HepG2 (cell line): ENCODE measurements around the gene TPX2. TPM values are rescaled to one million over a fixed set of nuclear protein-coding genes. Genes with fewer than 3 reads are reported as not detected.
A peak's percentile ranks its signal among the peaks of the same experiment; 100 is the strongest.

ENCODE experiments used
- ATAC-seq: fragments of 200-7000 bp; cut with Tn5 transposase; 3 replicates; pipeline ENCODE4 v1.9.1; 2020; ENCODE audit warnings: mild to moderate bottlenecking, moderate library complexity
- BruUV-seq: library from RNA; stranded (reverse); fragments of 400-500 nt; replicated peaks from 2 replicates; lab custom pipeline; 2021; lab: Mats Ljungman, UMichigan
- CTCF ChIA-PET: fragments of 300-600 bp; formaldehyde crosslinking; extraction: SDS; loops from one replicate; lab custom pipeline; 2021; ENCODE audit warnings: low total read pairs, inconsistent platforms, low intra/inter-chr PET ratio; lab: Yijun Ruan, JAX
- POLR2A ChIA-PET: fragments of 350-600 bp; sonication (Branson Sonifier 250); formaldehyde crosslinking; loops from one replicate; lab custom pipeline; 2020; ENCODE audit warnings: antibody characterized with exemption, inconsistent platforms; lab: Yijun Ruan, JAX
- DNase-seq: peaks from one replicate; pipeline ENCODE4 v3.0.0-alpha.2; 2015; ENCODE audit warnings: low spot score
- FAIRE-seq: peaks from 3 replicates; lab custom pipeline; 2011; peaks lifted over from hg19 to GRCh38; lab: Jason Lieb, UNC
- H2AFZ ChIP-seq: one replicate; pipeline ENCODE4 v1.6.1; 2011; ENCODE audit warnings: low read length, inconsistent platforms
- H3K27ac ChIP-seq: fragments of 300-600 bp; 3 replicates; pipeline ENCODE4 v1.8.0; 2011; ENCODE audit warnings: mixed run types, mild to moderate bottlenecking, mixed read lengths, low read length, inconsistent platforms; ENCODE audit not compliant: insufficient read depth; ENCODE audit errors: extremely low read length
- H3K27me3 ChIP-seq, 2 experiments: fragments of 200-600 bp in 1 of 2; 2 replicates in 1 of 2; 3 replicates in 1 of 2; pipeline versions ENCODE4 v1.6.0 to v1.8.0; 2011; ENCODE audit warnings: low read length in 2 of 2, mild to moderate bottlenecking in 2 of 2, moderate library complexity in 2 of 2, inconsistent platforms in 1 of 2; ENCODE audit not compliant: insufficient read depth in 2 of 2, control insufficient read depth in 1 of 2
- H3K36me3 ChIP-seq, 2 experiments: fragments of 200-600 bp in 1 of 2; replicated peaks in 1 of 2; 2 replicates in 1 of 2; 3 replicates in 1 of 2; pipeline versions ENCODE4 v1.5.1 to v1.8.0; 2011; ENCODE audit warnings: low read length in 2 of 2, inconsistent platforms in 1 of 2; ENCODE audit not compliant: insufficient read depth in 2 of 2, control insufficient read depth in 1 of 2
- H3K4me1 ChIP-seq: 2 replicates; pipeline ENCODE4 v1.5.1; 2012; ENCODE audit warnings: low read length, inconsistent platforms; ENCODE audit not compliant: insufficient read depth
- H3K4me2 ChIP-seq: 2 replicates; pipeline ENCODE4 v1.6.0; 2011; ENCODE audit warnings: low read depth, low read length, inconsistent platforms
- H3K4me3 ChIP-seq, 3 experiments: fragments of 200-600 bp in 1 of 3; sonication (generic), shearing (Covaris generic) in 1 of 3; replicated peaks in 1 of 3; 2 replicates each; pipeline ENCODE4 v1.5.1; 2011 to 2016; ENCODE audit warnings: low read length in 3 of 3, inconsistent platforms in 2 of 3, low read depth in 2 of 3, mild to moderate bottlenecking in 2 of 3, control low read depth in 1 of 3, mixed read lengths in 1 of 3; ENCODE audit not compliant: insufficient read depth in 1 of 3
- H3K79me2 ChIP-seq: one replicate; pipeline ENCODE4 v1.6.1; 2011; ENCODE audit warnings: low read length, inconsistent platforms; ENCODE audit not compliant: insufficient read depth
- H3K9ac ChIP-seq: 2 replicates; pipeline ENCODE4 v1.6.0; 2011; ENCODE audit warnings: mild to moderate bottlenecking, low read depth, low read length, inconsistent platforms; ENCODE audit not compliant: insufficient read depth
- H3K9me3 ChIP-seq: 2 replicates; pipeline ENCODE4 v1.5.1; 2012; ENCODE audit warnings: mild to moderate bottlenecking, low read length
- H4K20me1 ChIP-seq: 2 replicates; pipeline ENCODE4 v1.6.0; 2011; ENCODE audit warnings: inconsistent platforms, mild to moderate bottlenecking, low read length, moderate library complexity; ENCODE audit not compliant: insufficient read depth
- ARNT ChIP-seq: fragments of 450-650 bp; IDR thresholded peaks from 2 replicates; pipeline ENCODE4 v1.6.1; 2017
- ATF2 ChIP-seq: sonication (generic); formaldehyde crosslinking; IDR thresholded peaks from 2 replicates; pipeline ENCODE4 v1.4.0; 2020; ENCODE audit warnings: missing genetic modification reagents
- CC2D1A ChIP-seq: sonication (generic); formaldehyde crosslinking; IDR thresholded peaks from 2 replicates; pipeline ENCODE4 v1.8.1; 2023; ENCODE audit warnings: mild to moderate bottlenecking, missing genetic modification reagents
- CREBL2 ChIP-seq: sonication (generic); formaldehyde crosslinking; IDR thresholded peaks from 2 replicates; pipeline ENCODE4 v1.8.1; 2023; ENCODE audit warnings: missing genetic modification reagents, mild to moderate bottlenecking, borderline replicate concordance
- EEA1 ChIP-seq: sonication (generic); formaldehyde crosslinking; IDR thresholded peaks from 2 replicates; pipeline ENCODE4 v1.5.1; 2020; ENCODE audit warnings: mild to moderate bottlenecking, missing genetic modification reagents, borderline replicate concordance
- KLF16 ChIP-seq, 2 experiments: sonication (generic) in 1 of 2; formaldehyde crosslinking in 1 of 2; IDR thresholded peaks; 2 replicates each; pipeline versions ENCODE4 v1.6.1 to v1.8.0; 2016 to 2023; ENCODE audit warnings: missing genetic modification reagents in 2 of 2, missing compliant biosample characterization in 1 of 2
- MIER3 ChIP-seq: IDR thresholded peaks from 2 replicates; pipeline ENCODE4 v1.6.1; 2016; ENCODE audit warnings: missing compliant biosample characterization, borderline replicate concordance
- SAP130 ChIP-seq: IDR thresholded peaks from 2 replicates; pipeline ENCODE4 v1.6.1; 2016; ENCODE audit warnings: low read depth
- SCMH1 ChIP-seq: sonication (generic); formaldehyde crosslinking; IDR thresholded peaks from 2 replicates; pipeline ENCODE4 v1.9.0; 2021; ENCODE audit warnings: missing genetic modification reagents, mild to moderate bottlenecking, borderline replicate concordance
- SIN3A ChIP-seq: IDR thresholded peaks from 2 replicates; pipeline ENCODE4 v1.6.1; 2011; ENCODE audit warnings: low read depth, mild to moderate bottlenecking, control low read depth, low read length, borderline replicate concordance
- STAG1 ChIP-seq: sonication (generic); formaldehyde crosslinking; IDR thresholded peaks from 2 replicates; pipeline ENCODE4 v1.4.0; 2020; ENCODE audit warnings: missing genetic modification reagents
- TBX3 ChIP-seq: fragments of 450-650 bp; IDR thresholded peaks from 2 replicates; pipeline ENCODE4 v1.6.1; 2017; ENCODE audit warnings: antibody characterized with exemption, mild to moderate bottlenecking, inconsistent platforms, borderline replicate concordance
- ZNF704 ChIP-seq: sonication (generic); formaldehyde crosslinking; IDR thresholded peaks from 2 replicates; pipeline ENCODE4 v1.8.1; 2023; ENCODE audit warnings: mild to moderate bottlenecking, inconsistent platforms, moderate library complexity, missing genetic modification reagents, borderline replicate concordance
- ZNF713 ChIP-seq: sonication (generic); formaldehyde crosslinking; IDR thresholded peaks from 2 replicates; pipeline ENCODE4 v1.4.0; 2020; ENCODE audit warnings: mild to moderate bottlenecking, missing genetic modification reagents
- WGBS: methylation state at CpG from one replicate; pipeline ENCODE4 v1.1.6; 2017; ENCODE audit warnings: low lambda C conversion rate; 5-methylcytosine and 5-hydroxymethylcytosine counted together
- in situ Hi-C: cut with HindIII; loops from 2 replicates; pipeline ENCODE4 v1.10.0; 2017; ENCODE audit warnings: low pct_unique_long_range_greater_than_20kb; ENCODE audit not compliant: extremely low pct_ligation_motif_present
- intact Hi-C: fragments of 100-400 bp; cut with micrococcal nuclease; formaldehyde crosslinking; loops from one replicate; pipeline ENCODE4 v1.10.0; 2022; ENCODE audit not compliant: unreplicated experiment
- polyA plus RNA-seq, 8 experiments: library from polyadenylated mRNA; depleted of rRNA in 3 of 8; stranded (reverse) in 7 of 8; unstranded in 1 of 8; fragments of >200 nt; fragmentation: Illumina TruSeq in 4 of 8; extraction: Trizol in 4 of 8; gene quantifications; 2 replicates each; pipeline versions ENCODE4 v1.2.1 to v1.2.3, GENCODE V29; 2011 to 2016; ENCODE audit warnings: low read depth in 4 of 8, missing spikeins in 1 of 8, mixed read lengths in 1 of 8; ENCODE audit not compliant: insufficient read depth in 1 of 8
- total RNA-seq, 5 experiments: library from RNA; depleted of rRNA; stranded (reverse); fragments of >200 nt; fragmentation: Illumina TruSeq; extraction: Trizol; gene quantifications; 2 replicates each; pipeline ENCODE4 v1.2.3, GENCODE V29; 2016; ENCODE audit warnings: low read depth in 1 of 5

The TPX2 gene
- total and polyA plus RNA-seq, 2 of the 13 experiments (the other 11 are each of a cell fraction or from before 2014, with no cell fraction given), result 34.3 to 124 TPM

- TF ChIP-seq MIER3 (CRISPR knock-in tag) (no peak), CC2D1A (CRISPR knock-in tag) (no peak), CREBL2 (CRISPR knock-in tag) (no peak), TBX3 (no peak), SAP130 (CRISPR knock-in tag) (no peak)
- H3K27ac ChIP-seq, result no peak overlapping the region
- ChIA-PET POLR2A (no interaction called here), CTCF (no interaction called here)
- H3K36me3 ChIP-seq, result no peaks in the 10 kb centered on the region
- intact Hi-C loops, result no loop called here
- H3K79me2 ChIP-seq, result no peaks in the 10 kb centered on the region
- no TSS peak for BruUV-seq
- no peak overlapping the region for H3K4me3 ChIP-seq
- no peak for ATAC-seq
- H2AFZ ChIP-seq, result no peak overlapping the region
- no peaks in the 10 kb centered on the region for H4K20me1 ChIP-seq
- WGBS, result 66% methylated on average over 13 of the region's 17 CpGs
- FAIRE-seq, result no peak
- no peak overlapping the region for H3K9ac ChIP-seq
- H3K27me3 ChIP-seq, result peaks cover 3 to 11% of the 10 kb centered on the region in 2 experiments; a peak in 4 of 5 replicates
- in situ Hi-C loops, result no loop called here
- no peaks in the 10 kb centered on the region for H3K9me3 ChIP-seq
- peaks cover 31% of the 10 kb centered on the region for H3K4me1 ChIP-seq
- no peak for DNase-seq
- H3K4me2 ChIP-seq, result no peak overlapping the region
Measured at GRCh38 chr20:31831771-31832306, 92.7 kb downstream of the TPX2 start.

- DNase-seq, result peak; percentile 74
- no peaks in the 10 kb centered on the region for H3K36me3 ChIP-seq
- FAIRE-seq, result peak; percentile 98
- peak; percentile 83 for ATAC-seq
- H3K79me2 ChIP-seq, result no peaks in the 10 kb centered on the region
- peaks cover 31% of the 10 kb centered on the region for H3K4me1 ChIP-seq
- no peak overlapping the region for H2AFZ ChIP-seq
- BruUV-seq, result no TSS peak
- no peak overlapping the region for H3K4me3 ChIP-seq
- H3K27me3 ChIP-seq, result peaks cover 2 to 6% of the 10 kb centered on the region in 2 experiments; a peak in 3 of 5 replicates
- ChIA-PET CTCF (interaction anchor here (0.6 to 1.9 kb wide), 3 partner anchors 10 to 198 kb away, joined by 3 to 11 read pairs (median 7); no protein-coding TSS in a partner anchor), POLR2A (no interaction called here)
- no peaks in the 10 kb centered on the region for H4K20me1 ChIP-seq
- H3K9me3 ChIP-seq, result no peaks in the 10 kb centered on the region
- no peak overlapping the region for H3K27ac ChIP-seq
- H3K4me2 ChIP-seq, result peak overlapping the region; percentile 19
- WGBS, result 8% methylated on average over 10 of the region's 14 CpGs
- in situ Hi-C loops, result no loop called here
- intact Hi-C loops, result loop anchor here (1.0 kb wide), 1 partner anchor 11 kb away; no protein-coding TSS in a partner anchor
- H3K9ac ChIP-seq, result no peak overlapping the region
- TF ChIP-seq ZNF713 (peak; percentile 88; the same call in 1 of the 2 replicates), EEA1 (CRISPR knock-in tag) (peak; percentile 64; the same call in 1 of the 2 replicates), ATF2 (CRISPR knock-in tag) (no peak), ARNT (no peak), SIN3A (no peak), STAG1 (CRISPR knock-in tag) (peak; percentile 74), KLF16 (CRISPR knock-in tag; IDR thresholded peaks at IDR 0.05) (no peak), ZNF704 (CRISPR knock-in tag) (0 out of 2 replicates have a peak, but pooled peaks have one; percentile 15), SCMH1 (no peak)
Measured at GRCh38 chr20:31833130-31833930, 94.2 kb downstream of the TPX2 start.
